A673 (cell line): ENCODE results near the gene AMMECR1. TPM values are rescaled to one million over a fixed set of nuclear protein-coding genes. Genes with fewer than 3 reads are reported as not detected.

ENCODE experiments used
- BruUV-seq: library from RNA; stranded (reverse); fragments of 400-500 nt; replicated peaks from 2 replicates; lab custom pipeline; 2021; lab: Mats Ljungman, UMichigan
- CTCF ChIA-PET: fragments of 300-600 bp; sonication (Branson Sonifier 250); formaldehyde crosslinking; loops from one replicate; lab custom pipeline; 2022; ENCODE audit warnings: antibody characterized with exemption; lab: Charles Lee
- POLR2A ChIA-PET: fragments of 300-600 bp; sonication (Branson Sonifier 250); formaldehyde crosslinking; loops from one replicate; lab custom pipeline; 2022; ENCODE audit warnings: antibody characterized with exemption; ENCODE audit not compliant: low non-redundant PET; lab: Charles Lee
- DNase-seq: peaks from one replicate; pipeline ENCODE4 v3.0.0-alpha.2; 2015; ENCODE audit warnings: low spot score
- H3K27ac ChIP-seq: fragments of 200-600 bp; sonication (generic); 2 replicates; pipeline ENCODE4 v1.5.1; 2016; ENCODE audit warnings: mixed run types, low read depth, mild to moderate bottlenecking, mixed read lengths, antibody characterized with exemption, low read length; ENCODE audit not compliant: poor library complexity, severe bottlenecking
- H3K27me3 ChIP-seq: fragments of 200-600 bp; sonication (generic); replicated peaks from 2 replicates; pipeline ENCODE4 v1.6.1; 2017; ENCODE audit warnings: mixed run types, low read depth, mild to moderate bottlenecking, mixed read lengths, antibody characterized with exemption, low read length; ENCODE audit not compliant: insufficient read depth, poor library complexity
- H3K36me3 ChIP-seq: fragments of 200-600 bp; sonication (generic); 2 replicates; pipeline ENCODE4 v1.6.1; 2016; ENCODE audit warnings: mixed run types, mild to moderate bottlenecking, mixed read lengths, antibody characterized with exemption, low read length; ENCODE audit not compliant: insufficient read depth, poor library complexity, severe bottlenecking
- H3K4me1 ChIP-seq: fragments of 200-600 bp; sonication (generic); 2 replicates; pipeline ENCODE4 v1.6.1; 2017; ENCODE audit warnings: mixed run types, mild to moderate bottlenecking, mixed read lengths, antibody characterized with exemption, low read length; ENCODE audit not compliant: insufficient read depth, poor library complexity, severe bottlenecking
- H3K4me3 ChIP-seq: fragments of 200-600 bp; sonication (generic); 2 replicates; pipeline ENCODE4 v1.5.1; 2016; ENCODE audit warnings: low read depth, mixed run types, mild to moderate bottlenecking, mixed read lengths, low read length; ENCODE audit not compliant: poor library complexity, severe bottlenecking
- H3K9me3 ChIP-seq: fragments of 200-600 bp; sonication (generic); 2 replicates; pipeline ENCODE4 v1.6.1; 2016; ENCODE audit warnings: mixed run types, low read depth, mild to moderate bottlenecking, mixed read lengths, antibody characterized with exemption, low read length; ENCODE audit not compliant: poor library complexity, severe bottlenecking
- CTCF ChIP-seq: fragments of 300-800, 200-600 bp; sonication (generic); conservative IDR thresholded peaks from 2 replicates; pipeline ENCODE4 v1.5.1; 2017; ENCODE audit warnings: low read depth, mild to moderate bottlenecking, antibody characterized with exemption, low read length, moderate library complexity, mixed read lengths
- EZH2 ChIP-seq: fragments of 200-600 bp; sonication (generic); IDR thresholded peaks from 2 replicates; pipeline ENCODE4 v1.6.1; 2017; ENCODE audit warnings: borderline replicate concordance, low read depth, mild to moderate bottlenecking, mixed read lengths, antibody characterized with exemption, low read length; ENCODE audit not compliant: poor library complexity, severe bottlenecking
- intact Hi-C: fragments of 100-400 bp; cut with micrococcal nuclease; formaldehyde crosslinking; loops from one replicate; pipeline ENCODE4 v1.10.0; 2022; ENCODE audit not compliant: unreplicated experiment
- total RNA-seq: library from RNA; stranded (reverse); gene quantifications from 2 replicates; pipeline ENCODE4 v1.2.3, GENCODE V29; 2021

The AMMECR1 gene
- total RNA-seq, 1 experiment from 2014 or later: 13.0 TPM

DNA sequence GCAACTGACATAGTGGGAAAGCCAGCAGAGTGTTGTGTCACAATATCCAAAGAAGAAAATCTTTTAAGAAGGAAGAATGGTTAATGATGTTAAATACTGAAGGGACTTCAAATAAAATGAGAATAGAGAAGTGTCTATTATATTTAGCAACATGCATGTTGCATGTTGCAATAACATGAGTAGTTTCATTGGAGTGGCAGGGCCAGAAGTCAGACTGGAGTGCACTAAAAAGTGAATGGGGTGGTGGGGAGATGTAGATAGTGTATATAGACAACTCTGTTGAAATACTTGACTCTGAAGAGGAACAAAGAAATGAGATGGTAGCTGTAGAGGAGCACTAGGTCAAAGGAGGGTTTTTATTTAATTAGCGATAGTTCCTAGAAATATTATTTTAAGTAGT is 9.5 kb upstream of the AMMECR1 start:
- TF ChIP-seq EZH2: no peak
- TF ChIP-seq CTCF: no peak
- no peaks in the 10 kb centered on the region for H3K4me1 ChIP-seq
- H3K4me3 ChIP-seq: no peak overlapping the region
- H3K36me3 ChIP-seq: no peaks in the 10 kb centered on the region
- intact Hi-C loops: no loop called here
- DNase-seq: no peak
- no TSS peak for BruUV-seq
- ChIA-PET POLR2A (no interaction called here), CTCF (no interaction called here)
- H3K27me3 ChIP-seq: peaks cover 4% of the 10 kb centered on the region
- H3K9me3 ChIP-seq: no peaks in the 10 kb centered on the region
- H3K27ac ChIP-seq: no peak overlapping the region

GRCh38 chrX:110326712-110327111 is 8.8 kb upstream of the AMMECR1 start:
- no TSS peak for BruUV-seq
- CTCF ChIA-PET: no interaction called here
- no peaks in the 10 kb centered on the region for H3K4me1 ChIP-seq
- H3K4me3 ChIP-seq: no peak overlapping the region
- TF ChIP-seq CTCF: no peak
- TF ChIP-seq EZH2: no peak
- H3K9me3 ChIP-seq: no peaks in the 10 kb centered on the region
- POLR2A ChIA-PET: no interaction called here
- H3K36me3 ChIP-seq: no peaks in the 10 kb centered on the region
- peaks cover 4% of the 10 kb centered on the region for H3K27me3 ChIP-seq
- intact Hi-C loops: no loop called here
- no peak for DNase-seq
- no peak overlapping the region for H3K27ac ChIP-seq

DNA sequence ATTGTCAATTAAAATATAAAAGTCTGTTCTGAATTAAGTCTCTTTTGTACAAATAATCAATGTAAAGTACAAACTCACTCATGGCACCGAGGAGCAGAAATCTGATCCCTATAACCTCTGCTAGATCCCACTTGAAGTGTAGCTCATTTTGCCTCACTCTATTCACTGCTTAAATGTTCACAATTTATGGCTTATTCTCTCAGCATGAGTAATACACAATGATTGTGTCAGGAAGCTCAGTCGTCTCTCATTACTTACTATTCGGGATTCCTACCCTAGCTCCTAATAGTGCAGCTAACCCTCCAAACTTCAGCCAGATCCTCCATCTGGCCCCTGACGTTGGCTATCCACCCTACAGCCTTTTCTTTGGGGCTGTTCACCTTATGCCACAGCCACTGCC is 4.7 kb upstream of the AMMECR1 start:
- H3K4me3 ChIP-seq: no peak overlapping the region
- DNase-seq: peak; percentile 21
- ChIA-PET CTCF (no interaction called here), POLR2A (no interaction called here)
- TF ChIP-seq CTCF (no peak), EZH2 (no peak)
- no peaks in the 10 kb centered on the region for H3K36me3 ChIP-seq
- no peaks in the 10 kb centered on the region for H3K4me1 ChIP-seq
- H3K9me3 ChIP-seq: no peaks in the 10 kb centered on the region
- intact Hi-C loops: no loop called here
- no TSS peak for BruUV-seq
- H3K27ac ChIP-seq: no peak overlapping the region
- peaks cover 4% of the 10 kb centered on the region for H3K27me3 ChIP-seq
